Fibroblast of villous mesenchyme (primary cell): Measurements from ENCODE around the gene CKB. TPM values are rescaled to one million over a fixed set of nuclear protein-coding genes. Genes with fewer than 3 reads are reported as not detected.

Experiments used
- DNase-seq: peaks from one replicate; pipeline ENCODE4 v3.0.0-alpha.2; 2010; ENCODE audit warnings: low read depth
- H3K4me3 ChIP-seq: 2 replicates; pipeline ENCODE4 v1.5.1; 2011; ENCODE audit warnings: low read depth, mild to moderate bottlenecking, low read length
- total RNA-seq: library from RNA; depleted of rRNA; stranded (reverse); fragments of >200 nt; gene quantifications from 2 replicates; pipeline ENCODE4 v1.2.3, GENCODE V29; 2012
- TF ChIP-seq, protein P1 (sequence below): IDR thresholded peaks from 2 replicates; pipeline ENCODE4 v1.5.1; 2012; ENCODE audit warnings: low read depth, mild to moderate bottlenecking, low read length; ENCODE audit not compliant: insufficient read depth

Gene CKB
- total RNA-seq, 1 donor: 17.7 TPM

GRCh38 chr14:103545219-103545914 lies 22.7 kb upstream of the CKB start:
- H3K4me3 ChIP-seq: no peak overlapping the region
- TF ChIP-seq, protein P1, sequence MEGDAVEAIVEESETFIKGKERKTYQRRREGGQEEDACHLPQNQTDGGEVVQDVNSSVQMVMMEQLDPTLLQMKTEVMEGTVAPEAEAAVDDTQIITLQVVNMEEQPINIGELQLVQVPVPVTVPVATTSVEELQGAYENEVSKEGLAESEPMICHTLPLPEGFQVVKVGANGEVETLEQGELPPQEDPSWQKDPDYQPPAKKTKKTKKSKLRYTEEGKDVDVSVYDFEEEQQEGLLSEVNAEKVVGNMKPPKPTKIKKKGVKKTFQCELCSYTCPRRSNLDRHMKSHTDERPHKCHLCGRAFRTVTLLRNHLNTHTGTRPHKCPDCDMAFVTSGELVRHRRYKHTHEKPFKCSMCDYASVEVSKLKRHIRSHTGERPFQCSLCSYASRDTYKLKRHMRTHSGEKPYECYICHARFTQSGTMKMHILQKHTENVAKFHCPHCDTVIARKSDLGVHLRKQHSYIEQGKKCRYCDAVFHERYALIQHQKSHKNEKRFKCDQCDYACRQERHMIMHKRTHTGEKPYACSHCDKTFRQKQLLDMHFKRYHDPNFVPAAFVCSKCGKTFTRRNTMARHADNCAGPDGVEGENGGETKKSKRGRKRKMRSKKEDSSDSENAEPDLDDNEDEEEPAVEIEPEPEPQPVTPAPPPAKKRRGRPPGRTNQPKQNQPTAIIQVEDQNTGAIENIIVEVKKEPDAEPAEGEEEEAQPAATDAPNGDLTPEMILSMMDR: no peak
- no peak for DNase-seq

GRCh38 chr14:103544388-103545218 lies 22.0 kb upstream of the CKB start:
- no peak overlapping the region for H3K4me3 ChIP-seq
- no peak for DNase-seq
- TF ChIP-seq, protein P1: no peak

DNA sequence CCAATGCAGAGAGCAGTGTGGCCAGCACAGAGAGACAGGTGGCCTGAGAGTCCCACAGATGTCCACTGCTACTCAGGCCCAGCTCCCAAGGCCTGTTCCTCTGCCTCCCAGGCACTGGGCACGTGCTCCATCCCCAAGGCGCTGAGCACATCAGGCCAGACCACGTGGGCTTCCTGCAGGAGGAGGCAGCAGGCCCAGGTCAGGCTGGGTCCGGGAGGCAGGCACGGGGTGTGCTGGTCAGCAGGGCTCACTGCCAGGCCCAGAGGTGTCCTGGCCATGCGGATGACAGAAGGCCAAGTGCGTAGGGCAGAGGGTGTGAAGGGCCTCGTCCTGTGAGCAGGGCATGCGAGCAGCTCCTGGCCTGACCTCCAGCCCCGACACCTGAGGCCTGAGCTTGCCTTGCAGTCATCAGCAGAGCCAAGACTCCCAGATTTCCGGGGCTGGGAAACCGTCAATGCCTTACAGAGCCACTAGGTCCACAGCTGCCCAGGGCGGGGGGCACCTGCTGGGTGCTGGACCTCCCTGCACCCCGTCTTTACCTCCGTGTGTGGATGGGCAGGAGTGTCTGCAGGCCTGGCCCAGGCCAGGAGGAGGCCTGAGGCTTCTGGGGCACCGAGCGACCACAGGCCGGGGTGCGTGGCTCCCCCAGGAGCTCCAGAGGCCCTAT lies 21.2 kb upstream of the CKB start:
- DNase-seq: no peak
- TF ChIP-seq, protein P1: no peak
- H3K4me3 ChIP-seq: no peak overlapping the region

DNA sequence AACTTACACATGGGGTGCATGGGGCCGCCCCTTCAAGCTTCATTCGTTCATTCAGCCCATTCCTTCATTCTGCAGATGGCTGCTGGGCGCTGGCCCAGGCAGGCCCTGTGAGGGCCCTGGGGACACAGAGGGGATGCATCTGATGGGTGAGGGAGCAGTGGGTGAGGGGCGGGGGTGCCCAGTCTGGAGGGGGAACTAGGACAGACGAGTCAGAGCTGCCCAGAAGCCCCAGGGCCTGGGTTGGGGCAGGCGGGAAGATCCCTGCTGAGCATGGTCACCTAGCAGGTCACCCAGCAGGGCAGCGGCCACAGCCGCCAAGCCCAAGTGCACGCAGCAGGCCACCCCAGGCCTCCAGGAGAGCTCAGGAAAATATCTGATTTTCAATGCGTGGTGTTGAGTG lies 20.5 kb upstream of the CKB start:
- no peak for DNase-seq
- TF ChIP-seq, protein P1: no peak
- H3K4me3 ChIP-seq: no peak overlapping the region

DNA sequence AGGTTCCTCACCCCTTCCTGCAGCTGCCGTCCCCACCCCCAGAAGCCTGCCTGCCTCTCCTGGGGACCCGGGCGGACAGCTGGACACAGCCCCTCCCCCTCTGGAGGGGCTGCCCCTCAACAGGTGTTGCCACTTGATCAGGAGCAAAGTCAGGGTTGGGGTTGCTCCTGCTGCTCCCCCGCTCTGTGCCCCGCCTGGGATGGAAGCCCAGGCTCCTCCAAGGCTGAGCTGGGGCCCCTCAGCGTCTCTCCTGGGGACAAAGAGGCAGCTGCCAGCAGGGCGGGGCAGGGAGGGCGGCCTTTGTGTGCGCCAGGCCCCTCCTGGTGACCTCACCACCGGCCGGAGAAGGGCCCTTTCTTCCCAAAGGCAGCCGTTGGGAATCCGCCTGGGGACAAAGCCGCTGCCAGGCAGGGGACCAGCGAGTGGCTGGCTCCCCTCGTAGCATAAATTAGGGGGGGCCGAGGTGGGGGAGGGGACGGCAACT lies 20.0 kb upstream of the CKB start:
- TF ChIP-seq, protein P1: no peak
- no peak for DNase-seq
- H3K4me3 ChIP-seq: no peak overlapping the region

GRCh38 chr14:103541709-103542604 lies 19.3 kb upstream of the CKB start:
- no peak for DNase-seq
- TF ChIP-seq, protein P1: no peak
- H3K4me3 ChIP-seq: no peak overlapping the region
